ENCODE results near the gene PLEKHM3.

DNA sequence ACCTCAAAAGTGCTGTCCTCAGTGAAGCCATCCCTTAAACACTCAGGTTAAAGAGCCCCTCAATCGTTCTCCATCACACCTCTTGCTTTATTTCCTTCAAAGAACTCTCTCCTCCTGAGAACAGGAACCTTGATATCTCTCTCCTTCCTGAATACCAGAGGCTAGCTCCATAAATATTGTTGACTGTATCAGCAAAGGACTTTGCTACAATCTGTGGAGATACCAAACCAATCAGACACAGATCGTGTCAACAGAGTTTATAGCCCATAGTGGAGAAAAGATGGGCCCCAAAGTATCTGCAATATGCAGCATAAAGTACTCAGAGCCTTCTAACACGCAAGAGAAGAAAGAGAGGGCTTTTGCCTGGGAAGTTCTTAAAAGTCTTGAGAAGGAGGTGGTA, 36.4 kb downstream of the PLEKHM3 start:
- TF ChIP-seq, protein P1, sequence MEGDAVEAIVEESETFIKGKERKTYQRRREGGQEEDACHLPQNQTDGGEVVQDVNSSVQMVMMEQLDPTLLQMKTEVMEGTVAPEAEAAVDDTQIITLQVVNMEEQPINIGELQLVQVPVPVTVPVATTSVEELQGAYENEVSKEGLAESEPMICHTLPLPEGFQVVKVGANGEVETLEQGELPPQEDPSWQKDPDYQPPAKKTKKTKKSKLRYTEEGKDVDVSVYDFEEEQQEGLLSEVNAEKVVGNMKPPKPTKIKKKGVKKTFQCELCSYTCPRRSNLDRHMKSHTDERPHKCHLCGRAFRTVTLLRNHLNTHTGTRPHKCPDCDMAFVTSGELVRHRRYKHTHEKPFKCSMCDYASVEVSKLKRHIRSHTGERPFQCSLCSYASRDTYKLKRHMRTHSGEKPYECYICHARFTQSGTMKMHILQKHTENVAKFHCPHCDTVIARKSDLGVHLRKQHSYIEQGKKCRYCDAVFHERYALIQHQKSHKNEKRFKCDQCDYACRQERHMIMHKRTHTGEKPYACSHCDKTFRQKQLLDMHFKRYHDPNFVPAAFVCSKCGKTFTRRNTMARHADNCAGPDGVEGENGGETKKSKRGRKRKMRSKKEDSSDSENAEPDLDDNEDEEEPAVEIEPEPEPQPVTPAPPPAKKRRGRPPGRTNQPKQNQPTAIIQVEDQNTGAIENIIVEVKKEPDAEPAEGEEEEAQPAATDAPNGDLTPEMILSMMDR (IDR thresholded peaks at IDR 0.05; ENCODE audit: low read depth, low read length, missing input control): no peak
- no peak for TF ChIP-seq GABPA (IDR thresholded peaks at IDR 0.05 in 1 of 2, conservative IDR thresholded peaks at IDR 0.05 in 1 of 2)
- TF ChIP-seq RXRA (IDR thresholded peaks at IDR 0.05): no peak
- TF ChIP-seq, protein P2, sequence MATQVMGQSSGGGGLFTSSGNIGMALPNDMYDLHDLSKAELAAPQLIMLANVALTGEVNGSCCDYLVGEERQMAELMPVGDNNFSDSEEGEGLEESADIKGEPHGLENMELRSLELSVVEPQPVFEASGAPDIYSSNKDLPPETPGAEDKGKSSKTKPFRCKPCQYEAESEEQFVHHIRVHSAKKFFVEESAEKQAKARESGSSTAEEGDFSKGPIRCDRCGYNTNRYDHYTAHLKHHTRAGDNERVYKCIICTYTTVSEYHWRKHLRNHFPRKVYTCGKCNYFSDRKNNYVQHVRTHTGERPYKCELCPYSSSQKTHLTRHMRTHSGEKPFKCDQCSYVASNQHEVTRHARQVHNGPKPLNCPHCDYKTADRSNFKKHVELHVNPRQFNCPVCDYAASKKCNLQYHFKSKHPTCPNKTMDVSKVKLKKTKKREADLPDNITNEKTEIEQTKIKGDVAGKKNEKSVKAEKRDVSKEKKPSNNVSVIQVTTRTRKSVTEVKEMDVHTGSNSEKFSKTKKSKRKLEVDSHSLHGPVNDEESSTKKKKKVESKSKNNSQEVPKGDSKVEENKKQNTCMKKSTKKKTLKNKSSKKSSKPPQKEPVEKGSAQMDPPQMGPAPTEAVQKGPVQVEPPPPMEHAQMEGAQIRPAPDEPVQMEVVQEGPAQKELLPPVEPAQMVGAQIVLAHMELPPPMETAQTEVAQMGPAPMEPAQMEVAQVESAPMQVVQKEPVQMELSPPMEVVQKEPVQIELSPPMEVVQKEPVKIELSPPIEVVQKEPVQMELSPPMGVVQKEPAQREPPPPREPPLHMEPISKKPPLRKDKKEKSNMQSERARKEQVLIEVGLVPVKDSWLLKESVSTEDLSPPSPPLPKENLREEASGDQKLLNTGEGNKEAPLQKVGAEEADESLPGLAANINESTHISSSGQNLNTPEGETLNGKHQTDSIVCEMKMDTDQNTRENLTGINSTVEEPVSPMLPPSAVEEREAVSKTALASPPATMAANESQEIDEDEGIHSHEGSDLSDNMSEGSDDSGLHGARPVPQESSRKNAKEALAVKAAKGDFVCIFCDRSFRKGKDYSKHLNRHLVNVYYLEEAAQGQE (IDR thresholded peaks at IDR 0.05): no peak
- no peak for TF ChIP-seq TAF1 (conservative IDR thresholded peaks at IDR 0.05)
- TF ChIP-seq, protein P3, sequence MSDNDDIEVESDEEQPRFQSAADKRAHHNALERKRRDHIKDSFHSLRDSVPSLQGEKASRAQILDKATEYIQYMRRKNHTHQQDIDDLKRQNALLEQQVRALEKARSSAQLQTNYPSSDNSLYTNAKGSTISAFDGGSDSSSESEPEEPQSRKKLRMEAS (IDR thresholded peaks at IDR 0.05): no peak
- no peak for TF ChIP-seq FOXA1 (IDR thresholded peaks at IDR 0.05)
- TF ChIP-seq SP1 (IDR thresholded peaks at IDR 0.05): no peak
- no peak for TF ChIP-seq JUND (IDR thresholded peaks at IDR 0.05)
- no peak for TF ChIP-seq YY1 (IDR thresholded peaks at IDR 0.05)
- TF ChIP-seq EGR1 (IDR thresholded peaks at IDR 0.05; ENCODE audit: low read depth in 2 of 2): no peak
- TF ChIP-seq HNF4A (conservative IDR thresholded peaks at IDR 0.05): no peak
- no peak for TF ChIP-seq RAD21 (IDR thresholded peaks at IDR 0.05)
- TF ChIP-seq, protein P4, sequence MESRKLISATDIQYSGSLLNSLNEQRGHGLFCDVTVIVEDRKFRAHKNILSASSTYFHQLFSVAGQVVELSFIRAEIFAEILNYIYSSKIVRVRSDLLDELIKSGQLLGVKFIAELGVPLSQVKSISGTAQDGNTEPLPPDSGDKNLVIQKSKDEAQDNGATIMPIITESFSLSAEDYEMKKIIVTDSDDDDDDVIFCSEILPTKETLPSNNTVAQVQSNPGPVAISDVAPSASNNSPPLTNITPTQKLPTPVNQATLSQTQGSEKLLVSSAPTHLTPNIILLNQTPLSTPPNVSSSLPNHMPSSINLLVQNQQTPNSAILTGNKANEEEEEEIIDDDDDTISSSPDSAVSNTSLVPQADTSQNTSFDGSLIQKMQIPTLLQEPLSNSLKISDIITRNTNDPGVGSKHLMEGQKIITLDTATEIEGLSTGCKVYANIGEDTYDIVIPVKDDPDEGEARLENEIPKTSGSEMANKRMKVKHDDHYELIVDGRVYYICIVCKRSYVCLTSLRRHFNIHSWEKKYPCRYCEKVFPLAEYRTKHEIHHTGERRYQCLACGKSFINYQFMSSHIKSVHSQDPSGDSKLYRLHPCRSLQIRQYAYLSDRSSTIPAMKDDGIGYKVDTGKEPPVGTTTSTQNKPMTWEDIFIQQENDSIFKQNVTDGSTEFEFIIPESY (IDR thresholded peaks at IDR 0.05): no peak

Data from liver (tissue), 3 donors.